WTC11 (cell line): ENCODE results near the gene GNPDA1. TPM values are rescaled to one million over a fixed set of nuclear protein-coding genes. Genes with fewer than 3 reads are reported as not detected.

Experiments
- ATAC-seq: fragments of 200-7000 bp; cut with Tn5 transposase; 2 replicates; pipeline ENCODE4 v1.10.0; 2021; ENCODE audit warnings: mild to moderate bottlenecking, moderate library complexity
- CTCF ChIA-PET: fragments of 300-600 bp; sonication (Branson Sonifier 250); formaldehyde crosslinking; loops from one replicate; lab custom pipeline; 2021; ENCODE audit warnings: antibody characterized with exemption; lab: Charles Lee
- POLR2A ChIA-PET: fragments of 350-600 bp; sonication (Branson Sonifier 250); formaldehyde crosslinking; loops from one replicate; lab custom pipeline; 2021; ENCODE audit warnings: antibody characterized with exemption; lab: Charles Lee
- DNase-seq: peaks from one replicate; pipeline ENCODE4 v3.0.0; 2021; ENCODE audit warnings: low spot score
- H3K27ac Mint-ChIP-seq: 2 replicates; pipeline ENCODE4 v1.8.0; 2021; ENCODE audit warnings: mixed read lengths
- H3K27me3 Mint-ChIP-seq: 2 replicates; pipeline ENCODE4 v1.8.0; 2021; ENCODE audit warnings: low read depth, mild to moderate bottlenecking, moderate library complexity, mixed read lengths
- H3K36me3 Mint-ChIP-seq: 2 replicates; pipeline ENCODE4 v1.8.0; 2021; ENCODE audit warnings: mixed read lengths
- H3K4me1 Mint-ChIP-seq: 2 replicates; pipeline ENCODE4 v1.8.0; 2022; ENCODE audit warnings: mixed read lengths
- H3K4me3 Mint-ChIP-seq: 2 replicates; pipeline ENCODE4 v1.8.0; 2021; ENCODE audit warnings: mild to moderate bottlenecking, moderate library complexity, mixed read lengths
- H3K9me3 Mint-ChIP-seq: 2 replicates; pipeline ENCODE4 v1.8.0; 2021; ENCODE audit warnings: mixed read lengths
- ATF1 ChIP-seq: sonication (generic); formaldehyde crosslinking; IDR thresholded peaks from 2 replicates; pipeline ENCODE4 v1.8.1; 2023; ENCODE audit warnings: mild to moderate bottlenecking, moderate library complexity, missing genetic modification reagents
- ETV6 ChIP-seq: sonication (generic); formaldehyde crosslinking; IDR thresholded peaks from 2 replicates; pipeline ENCODE4 v1.8.1; 2022; ENCODE audit warnings: mild to moderate bottlenecking, missing genetic modification reagents
- NFATC4 ChIP-seq: fragments of 250-450 bp; sonication (Bioruptor Pico); IDR thresholded peaks from 2 replicates; pipeline ENCODE4 v1.9.0; 2021; ENCODE audit warnings: mild to moderate bottlenecking
- NR3C1 ChIP-seq: sonication (generic); formaldehyde crosslinking; conservative IDR thresholded peaks from 2 replicates; pipeline ENCODE4 v1.8.1; 2023; ENCODE audit warnings: low read depth, mild to moderate bottlenecking, missing genetic modification reagents
- SMAD4 ChIP-seq: sonication (generic); formaldehyde crosslinking; IDR thresholded peaks from 2 replicates; pipeline ENCODE4 v1.8.0; 2022; ENCODE audit warnings: mild to moderate bottlenecking, missing genetic modification reagents
- TCF7 ChIP-seq: sonication (generic); formaldehyde crosslinking; IDR thresholded peaks from 2 replicates; pipeline ENCODE4 v1.8.0; 2022; ENCODE audit warnings: mild to moderate bottlenecking, low read depth, missing genetic modification reagents, moderate library complexity
- TEAD4 ChIP-seq: sonication (generic); formaldehyde crosslinking; IDR thresholded peaks from 2 replicates; pipeline ENCODE4 v1.8.0; 2022; ENCODE audit warnings: mild to moderate bottlenecking, missing genetic modification reagents
- ZNF423 ChIP-seq: fragments of 250-450 bp; sonication (Bioruptor Pico); IDR thresholded peaks from 2 replicates; pipeline ENCODE4 v2.1.2; 2022; ENCODE audit warnings: mild to moderate bottlenecking, moderate library complexity
- ZNF671 ChIP-seq: fragments of 250-450 bp; sonication (Bioruptor Pico); IDR thresholded peaks from 2 replicates; pipeline ENCODE4 v1.8.0; 2021; ENCODE audit warnings: mild to moderate bottlenecking
- total RNA-seq: library from RNA; stranded (reverse); gene quantifications from 3 replicates; pipeline ENCODE4 v1.2.3, GENCODE V29; 2021
- TF ChIP-seq, protein P1 (sequence below): sonication (generic); formaldehyde crosslinking; IDR thresholded peaks from 2 replicates; pipeline ENCODE4 v1.8.0; 2023; ENCODE audit warnings: mild to moderate bottlenecking, missing genetic modification reagents
- TF ChIP-seq, protein P2 (sequence below): fragments of 250-450 bp; sonication (Bioruptor Pico); IDR thresholded peaks from 2 replicates; pipeline ENCODE4 v1.9.0; 2021; ENCODE audit warnings: mild to moderate bottlenecking
- TF ChIP-seq, protein P3 (sequence below): sonication (generic); formaldehyde crosslinking; IDR thresholded peaks from 2 replicates; pipeline ENCODE4 v1.8.1; 2022; ENCODE audit warnings: low read depth, mild to moderate bottlenecking, moderate library complexity, missing genetic modification reagents, borderline replicate concordance
- TF ChIP-seq, protein P4 (sequence below): sonication (generic); formaldehyde crosslinking; IDR thresholded peaks from 2 replicates; pipeline ENCODE4 v1.8.1; 2023; ENCODE audit warnings: mild to moderate bottlenecking, missing genetic modification reagents, borderline replicate concordance
- TF ChIP-seq, protein P5 (sequence below): sonication (generic); formaldehyde crosslinking; IDR thresholded peaks from 2 replicates; pipeline ENCODE4 v1.8.0; 2022; ENCODE audit warnings: mild to moderate bottlenecking, missing genetic modification reagents
- TF ChIP-seq, protein P6 (sequence below): fragments of 200-600 bp; IDR thresholded peaks from 2 replicates; pipeline ENCODE4 v1.8.0; 2022; ENCODE audit warnings: antibody characterized with exemption

GNPDA1 gene
- total RNA-seq, 1 experiment from 2014 or later, result 54.8 TPM

DNA sequence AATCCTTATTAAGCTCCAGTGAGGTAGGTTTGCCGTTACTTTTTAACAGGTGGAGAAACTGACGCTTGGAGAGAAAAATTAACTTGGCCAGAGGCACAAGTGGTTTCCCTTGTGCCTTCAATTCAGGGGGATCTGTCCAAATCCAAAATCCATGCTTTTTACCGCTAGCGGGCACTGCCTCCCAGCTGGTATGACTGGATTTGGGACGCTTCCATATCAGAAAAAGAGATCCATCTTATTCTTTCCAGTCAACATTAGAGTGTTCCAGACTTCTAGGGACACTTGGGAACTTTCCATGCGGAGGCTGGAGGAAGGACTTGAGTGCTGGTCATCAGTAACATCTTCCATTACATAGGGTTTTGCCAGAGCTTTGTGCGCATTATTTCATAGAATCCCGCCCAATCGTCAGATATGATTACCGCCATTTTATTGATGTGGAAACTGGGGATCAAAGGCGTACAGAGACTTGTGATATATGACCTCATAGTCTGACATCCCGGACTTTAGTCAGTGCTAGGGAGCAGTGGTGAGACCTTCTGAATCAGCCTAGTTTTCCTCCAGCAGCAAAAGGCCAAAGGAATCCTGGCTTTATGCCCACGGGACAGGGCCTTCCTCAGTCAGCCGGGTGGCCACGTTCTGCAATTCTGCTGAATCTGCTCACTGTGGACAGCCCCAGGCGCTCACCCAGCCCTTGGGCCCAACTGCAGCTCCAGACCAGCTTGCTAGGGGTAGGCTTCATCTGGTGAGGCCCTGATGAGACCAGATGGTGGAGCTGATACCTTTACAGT lies 1.1 kb upstream of the GNPDA1 start:
- peaks cover 7% of the 10 kb centered on the region for H3K36me3 Mint-ChIP-seq
- H3K27me3 Mint-ChIP-seq, result peaks cover 2% of the 10 kb centered on the region; the same call in 1 of the 2 replicates
- peak overlapping the region; percentile 80 for H3K4me3 Mint-ChIP-seq
- ATAC-seq (no peak), DNase-seq (no peak)
- ChIA-PET CTCF (interaction anchor here (1.2 to 4.6 kb wide), 10 partner anchors 11 to 322 kb away, joined by 3 to 63 read pairs (median 12); partner anchors contain the start of gene RNF14), POLR2A (interaction anchor here (0.8 to 1.0 kb wide), 2 partner anchors 13 to 130 kb away, joined by 3 to 4 read pairs; no protein-coding TSS in a partner anchor)
- 0 out of 2 replicates have a peak, but pooled peaks cover 4% of the 10 kb centered on the region for H3K9me3 Mint-ChIP-seq
- H3K4me1 Mint-ChIP-seq, result peaks cover 9% of the 10 kb centered on the region
- TF ChIP-seq TCF7 (CRISPR knock-in tag) (no peak), ZNF423 (CRISPR knock-in tag) (no peak), NR3C1 (no peak), ZNF671 (no peak), TEAD4 (CRISPR knock-in tag) (no peak), NFATC4 (CRISPR knock-in tag) (no peak), SMAD4 (CRISPR knock-in tag) (no peak), ETV6 (CRISPR knock-in tag) (no peak)
- TF ChIP-seq, protein P1, sequence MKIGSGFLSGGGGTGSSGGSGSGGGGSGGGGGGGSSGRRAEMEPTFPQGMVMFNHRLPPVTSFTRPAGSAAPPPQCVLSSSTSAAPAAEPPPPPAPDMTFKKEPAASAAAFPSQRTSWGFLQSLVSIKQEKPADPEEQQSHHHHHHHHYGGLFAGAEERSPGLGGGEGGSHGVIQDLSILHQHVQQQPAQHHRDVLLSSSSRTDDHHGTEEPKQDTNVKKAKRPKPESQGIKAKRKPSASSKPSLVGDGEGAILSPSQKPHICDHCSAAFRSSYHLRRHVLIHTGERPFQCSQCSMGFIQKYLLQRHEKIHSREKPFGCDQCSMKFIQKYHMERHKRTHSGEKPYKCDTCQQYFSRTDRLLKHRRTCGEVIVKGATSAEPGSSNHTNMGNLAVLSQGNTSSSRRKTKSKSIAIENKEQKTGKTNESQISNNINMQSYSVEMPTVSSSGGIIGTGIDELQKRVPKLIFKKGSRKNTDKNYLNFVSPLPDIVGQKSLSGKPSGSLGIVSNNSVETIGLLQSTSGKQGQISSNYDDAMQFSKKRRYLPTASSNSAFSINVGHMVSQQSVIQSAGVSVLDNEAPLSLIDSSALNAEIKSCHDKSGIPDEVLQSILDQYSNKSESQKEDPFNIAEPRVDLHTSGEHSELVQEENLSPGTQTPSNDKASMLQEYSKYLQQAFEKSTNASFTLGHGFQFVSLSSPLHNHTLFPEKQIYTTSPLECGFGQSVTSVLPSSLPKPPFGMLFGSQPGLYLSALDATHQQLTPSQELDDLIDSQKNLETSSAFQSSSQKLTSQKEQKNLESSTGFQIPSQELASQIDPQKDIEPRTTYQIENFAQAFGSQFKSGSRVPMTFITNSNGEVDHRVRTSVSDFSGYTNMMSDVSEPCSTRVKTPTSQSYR (CRISPR knock-in tag), result no peak
- TF ChIP-seq, protein P2, sequence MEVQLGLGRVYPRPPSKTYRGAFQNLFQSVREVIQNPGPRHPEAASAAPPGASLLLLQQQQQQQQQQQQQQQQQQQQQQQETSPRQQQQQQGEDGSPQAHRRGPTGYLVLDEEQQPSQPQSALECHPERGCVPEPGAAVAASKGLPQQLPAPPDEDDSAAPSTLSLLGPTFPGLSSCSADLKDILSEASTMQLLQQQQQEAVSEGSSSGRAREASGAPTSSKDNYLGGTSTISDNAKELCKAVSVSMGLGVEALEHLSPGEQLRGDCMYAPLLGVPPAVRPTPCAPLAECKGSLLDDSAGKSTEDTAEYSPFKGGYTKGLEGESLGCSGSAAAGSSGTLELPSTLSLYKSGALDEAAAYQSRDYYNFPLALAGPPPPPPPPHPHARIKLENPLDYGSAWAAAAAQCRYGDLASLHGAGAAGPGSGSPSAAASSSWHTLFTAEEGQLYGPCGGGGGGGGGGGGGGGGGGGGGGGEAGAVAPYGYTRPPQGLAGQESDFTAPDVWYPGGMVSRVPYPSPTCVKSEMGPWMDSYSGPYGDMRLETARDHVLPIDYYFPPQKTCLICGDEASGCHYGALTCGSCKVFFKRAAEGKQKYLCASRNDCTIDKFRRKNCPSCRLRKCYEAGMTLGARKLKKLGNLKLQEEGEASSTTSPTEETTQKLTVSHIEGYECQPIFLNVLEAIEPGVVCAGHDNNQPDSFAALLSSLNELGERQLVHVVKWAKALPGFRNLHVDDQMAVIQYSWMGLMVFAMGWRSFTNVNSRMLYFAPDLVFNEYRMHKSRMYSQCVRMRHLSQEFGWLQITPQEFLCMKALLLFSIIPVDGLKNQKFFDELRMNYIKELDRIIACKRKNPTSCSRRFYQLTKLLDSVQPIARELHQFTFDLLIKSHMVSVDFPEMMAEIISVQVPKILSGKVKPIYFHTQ (CRISPR knock-in tag), result no peak
- TF ChIP-seq, protein P3, sequence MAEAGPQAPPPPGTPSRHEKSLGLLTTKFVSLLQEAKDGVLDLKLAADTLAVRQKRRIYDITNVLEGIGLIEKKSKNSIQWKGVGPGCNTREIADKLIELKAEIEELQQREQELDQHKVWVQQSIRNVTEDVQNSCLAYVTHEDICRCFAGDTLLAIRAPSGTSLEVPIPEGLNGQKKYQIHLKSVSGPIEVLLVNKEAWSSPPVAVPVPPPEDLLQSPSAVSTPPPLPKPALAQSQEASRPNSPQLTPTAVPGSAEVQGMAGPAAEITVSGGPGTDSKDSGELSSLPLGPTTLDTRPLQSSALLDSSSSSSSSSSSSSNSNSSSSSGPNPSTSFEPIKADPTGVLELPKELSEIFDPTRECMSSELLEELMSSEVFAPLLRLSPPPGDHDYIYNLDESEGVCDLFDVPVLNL (CRISPR knock-in tag), result no peak
- H3K27ac Mint-ChIP-seq, result no peak overlapping the region

DNA sequence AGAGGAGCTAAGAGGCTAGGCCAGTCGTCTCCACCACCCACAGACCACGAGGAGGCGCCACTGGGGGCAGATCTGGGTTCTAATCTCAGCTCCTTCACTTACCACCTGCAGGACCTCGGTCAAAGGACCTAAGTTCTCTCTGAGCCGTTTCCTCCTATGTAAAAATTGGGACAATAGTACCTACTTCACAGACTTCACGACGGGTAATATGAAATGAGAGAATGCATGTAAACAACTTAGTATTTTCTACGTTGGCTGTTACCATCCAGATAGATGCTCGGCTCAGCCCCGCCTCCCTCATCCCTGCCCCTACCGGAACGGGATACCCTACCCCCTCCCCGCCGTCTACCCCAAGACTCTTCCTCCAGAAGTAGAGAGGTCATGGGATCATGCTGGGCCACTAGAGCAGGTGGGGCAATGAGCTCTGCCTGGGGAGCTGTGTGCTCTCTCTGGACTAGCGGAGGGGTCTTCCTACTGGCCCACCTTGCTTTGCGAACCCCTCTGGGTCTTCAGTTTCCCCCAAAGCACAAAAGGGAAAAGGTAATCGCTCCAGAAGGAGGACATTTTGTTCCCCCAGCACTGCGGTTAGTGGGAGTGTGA lies 541 bp downstream of the GNPDA1 start:
- H3K9me3 Mint-ChIP-seq, result no peaks in the 10 kb centered on the region
- ChIA-PET POLR2A (interaction anchor here (0.6 to 1.4 kb wide), 4 partner anchors 36 to 355 kb away, joined by 3 to 6 read pairs (median 4); partner anchors contain the start of gene RNF14), CTCF (interaction anchor here (0.5 to 4.6 kb wide), 51 partner anchors 9 to 701 kb away, joined by 3 to 63 read pairs (median 4); partner anchors contain the start of genes DELE1, NDFIP1, RELL2 and RNF14)
- DNase-seq (peak; percentile 82), ATAC-seq (peak; percentile 84)
- peaks cover 23% of the 10 kb centered on the region for H3K36me3 Mint-ChIP-seq
- peaks cover 2% of the 10 kb centered on the region; the same call in 1 of the 2 replicates for H3K27me3 Mint-ChIP-seq
- H3K27ac Mint-ChIP-seq, result peak overlapping the region; percentile 85
- H3K4me3 Mint-ChIP-seq, result peak overlapping the region; percentile 81
- peaks cover 9% of the 10 kb centered on the region for H3K4me1 Mint-ChIP-seq
- TF ChIP-seq, protein P4, sequence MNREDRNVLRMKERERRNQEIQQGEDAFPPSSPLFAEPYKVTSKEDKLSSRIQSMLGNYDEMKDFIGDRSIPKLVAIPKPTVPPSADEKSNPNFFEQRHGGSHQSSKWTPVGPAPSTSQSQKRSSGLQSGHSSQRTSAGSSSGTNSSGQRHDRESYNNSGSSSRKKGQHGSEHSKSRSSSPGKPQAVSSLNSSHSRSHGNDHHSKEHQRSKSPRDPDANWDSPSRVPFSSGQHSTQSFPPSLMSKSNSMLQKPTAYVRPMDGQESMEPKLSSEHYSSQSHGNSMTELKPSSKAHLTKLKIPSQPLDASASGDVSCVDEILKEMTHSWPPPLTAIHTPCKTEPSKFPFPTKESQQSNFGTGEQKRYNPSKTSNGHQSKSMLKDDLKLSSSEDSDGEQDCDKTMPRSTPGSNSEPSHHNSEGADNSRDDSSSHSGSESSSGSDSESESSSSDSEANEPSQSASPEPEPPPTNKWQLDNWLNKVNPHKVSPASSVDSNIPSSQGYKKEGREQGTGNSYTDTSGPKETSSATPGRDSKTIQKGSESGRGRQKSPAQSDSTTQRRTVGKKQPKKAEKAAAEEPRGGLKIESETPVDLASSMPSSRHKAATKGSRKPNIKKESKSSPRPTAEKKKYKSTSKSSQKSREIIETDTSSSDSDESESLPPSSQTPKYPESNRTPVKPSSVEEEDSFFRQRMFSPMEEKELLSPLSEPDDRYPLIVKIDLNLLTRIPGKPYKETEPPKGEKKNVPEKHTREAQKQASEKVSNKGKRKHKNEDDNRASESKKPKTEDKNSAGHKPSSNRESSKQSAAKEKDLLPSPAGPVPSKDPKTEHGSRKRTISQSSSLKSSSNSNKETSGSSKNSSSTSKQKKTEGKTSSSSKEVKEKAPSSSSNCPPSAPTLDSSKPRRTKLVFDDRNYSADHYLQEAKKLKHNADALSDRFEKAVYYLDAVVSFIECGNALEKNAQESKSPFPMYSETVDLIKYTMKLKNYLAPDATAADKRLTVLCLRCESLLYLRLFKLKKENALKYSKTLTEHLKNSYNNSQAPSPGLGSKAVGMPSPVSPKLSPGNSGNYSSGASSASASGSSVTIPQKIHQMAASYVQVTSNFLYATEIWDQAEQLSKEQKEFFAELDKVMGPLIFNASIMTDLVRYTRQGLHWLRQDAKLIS (CRISPR knock-in tag), result no peak
- TF ChIP-seq, protein P5, sequence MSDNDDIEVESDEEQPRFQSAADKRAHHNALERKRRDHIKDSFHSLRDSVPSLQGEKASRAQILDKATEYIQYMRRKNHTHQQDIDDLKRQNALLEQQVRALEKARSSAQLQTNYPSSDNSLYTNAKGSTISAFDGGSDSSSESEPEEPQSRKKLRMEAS (CRISPR knock-in tag), result 0 out of 2 replicates have a peak, but pooled peaks have one; percentile 6
- TF ChIP-seq, protein P6, sequence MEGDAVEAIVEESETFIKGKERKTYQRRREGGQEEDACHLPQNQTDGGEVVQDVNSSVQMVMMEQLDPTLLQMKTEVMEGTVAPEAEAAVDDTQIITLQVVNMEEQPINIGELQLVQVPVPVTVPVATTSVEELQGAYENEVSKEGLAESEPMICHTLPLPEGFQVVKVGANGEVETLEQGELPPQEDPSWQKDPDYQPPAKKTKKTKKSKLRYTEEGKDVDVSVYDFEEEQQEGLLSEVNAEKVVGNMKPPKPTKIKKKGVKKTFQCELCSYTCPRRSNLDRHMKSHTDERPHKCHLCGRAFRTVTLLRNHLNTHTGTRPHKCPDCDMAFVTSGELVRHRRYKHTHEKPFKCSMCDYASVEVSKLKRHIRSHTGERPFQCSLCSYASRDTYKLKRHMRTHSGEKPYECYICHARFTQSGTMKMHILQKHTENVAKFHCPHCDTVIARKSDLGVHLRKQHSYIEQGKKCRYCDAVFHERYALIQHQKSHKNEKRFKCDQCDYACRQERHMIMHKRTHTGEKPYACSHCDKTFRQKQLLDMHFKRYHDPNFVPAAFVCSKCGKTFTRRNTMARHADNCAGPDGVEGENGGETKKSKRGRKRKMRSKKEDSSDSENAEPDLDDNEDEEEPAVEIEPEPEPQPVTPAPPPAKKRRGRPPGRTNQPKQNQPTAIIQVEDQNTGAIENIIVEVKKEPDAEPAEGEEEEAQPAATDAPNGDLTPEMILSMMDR, result peak; percentile 32; the same call in 1 of the 2 replicates
- no peak for TF ChIP-seq ATF1 (CRISPR knock-in tag)
